Inferior parietal cortex (tissue), 1 donor: ENCODE results near the gene PICALM.
"Not testable (repeated sequence)": the region's sequence is repeated elsewhere in the genome, so short reads cannot be mapped to it uniquely, and the experiment has no call there.

Experiments
- DNase-seq: peaks from one replicate; pipeline ENCODE4 v3.0.0-alpha.2; 2016; ENCODE audit errors: extremely low spot score

PICALM gene

GRCh38 chr11:85977751-85978160, 91.1 kb downstream of the PICALM start:
- peak; percentile 72 for DNase-seq

GRCh38 chr11:85976525-85976924, 92.4 kb downstream of the PICALM start:
- no peak for DNase-seq

GRCh38 chr11:85974122-85974521, 94.8 kb downstream of the PICALM start:
- no peak for DNase-seq

DNA sequence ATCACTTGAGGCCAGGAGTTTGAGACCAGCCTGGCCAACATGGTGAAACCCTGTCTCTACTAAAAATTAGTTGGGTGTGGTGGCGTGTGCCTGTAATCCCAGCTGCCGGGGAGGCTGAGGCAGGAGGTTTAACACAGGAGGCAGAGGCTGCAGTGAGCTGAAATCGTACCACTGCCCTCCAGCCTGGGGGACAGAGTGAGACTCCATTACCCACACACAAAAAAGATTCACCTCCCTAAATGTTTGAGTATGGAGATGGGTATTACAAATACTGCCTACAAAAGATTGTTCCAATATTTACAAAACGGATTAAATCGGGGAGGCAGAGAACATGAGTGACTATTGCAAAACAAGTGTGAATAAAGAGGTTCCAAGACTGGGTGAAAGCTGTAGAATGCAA, 98.3 kb downstream of the PICALM start:
- no peak for DNase-seq

DNA sequence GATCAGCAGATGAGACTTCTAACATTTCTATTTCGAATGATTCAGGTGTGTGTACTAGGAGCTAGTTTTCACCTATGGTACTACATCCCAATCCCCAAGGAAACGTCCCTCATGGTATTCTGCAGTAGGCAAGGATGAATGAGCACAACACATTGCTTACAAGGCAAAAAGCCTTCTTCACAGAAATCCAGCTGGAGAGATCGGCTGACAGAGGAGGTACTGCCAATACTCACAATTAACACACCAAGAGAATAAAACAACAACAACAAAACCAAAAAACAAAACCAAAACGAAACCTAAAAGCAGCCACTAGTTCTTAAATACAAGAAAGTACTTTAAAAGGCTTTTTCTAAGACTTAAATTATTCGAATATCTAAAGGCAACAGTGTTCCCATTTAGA, 101.4 kb downstream of the PICALM start:
- DNase-seq: peak; percentile 66

DNA sequence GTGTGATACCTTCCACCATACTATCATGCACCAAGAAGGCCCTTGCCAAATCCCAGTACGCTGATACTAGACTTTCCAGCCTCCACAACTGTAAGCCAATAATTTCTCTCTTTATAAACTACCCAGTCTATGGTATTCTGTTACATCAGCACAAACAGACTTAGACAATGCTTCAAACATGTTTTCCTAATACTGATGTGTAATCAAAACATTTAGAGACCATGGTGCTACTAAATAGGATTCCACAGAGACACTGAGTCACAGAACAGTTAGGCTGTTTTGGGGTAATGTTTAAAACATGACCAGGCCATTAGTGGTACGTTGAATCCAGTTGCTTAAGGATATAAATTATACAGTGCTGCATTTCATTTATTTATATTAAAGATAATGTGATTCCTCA, 103.7 kb downstream of the PICALM start:
- DNase-seq: no peak

GRCh38 chr11:85961930-85962363, 106.9 kb downstream of the PICALM start:
- no peak for DNase-seq

GRCh38 chr11:85961130-85961529, 107.8 kb downstream of the PICALM start:
- no peak for DNase-seq

- DNase-seq: no peak
These were observed 108.2 kb downstream of the PICALM start for GRCh38 chr11:85960678-85961077.

DNA sequence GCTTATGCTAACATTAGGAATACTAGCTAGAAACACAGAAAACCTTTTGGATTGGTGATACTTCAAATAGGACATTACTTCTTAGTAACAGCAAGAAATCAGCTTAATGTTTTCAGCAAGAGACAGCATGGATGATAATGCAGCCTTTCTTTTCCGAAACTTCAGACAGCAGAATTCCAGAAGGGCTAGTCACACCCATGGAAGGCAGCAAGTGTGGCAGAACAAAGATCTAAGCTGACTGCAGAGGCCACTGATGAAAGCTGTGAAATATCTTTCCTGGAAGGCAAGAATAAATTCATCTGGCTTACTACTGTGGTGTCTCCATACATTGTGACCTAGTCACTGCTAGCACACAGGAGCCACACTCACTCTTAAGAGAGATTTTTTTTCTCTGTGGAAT, 113.4 kb downstream of the PICALM start:
- DNase-seq: no peak

DNA sequence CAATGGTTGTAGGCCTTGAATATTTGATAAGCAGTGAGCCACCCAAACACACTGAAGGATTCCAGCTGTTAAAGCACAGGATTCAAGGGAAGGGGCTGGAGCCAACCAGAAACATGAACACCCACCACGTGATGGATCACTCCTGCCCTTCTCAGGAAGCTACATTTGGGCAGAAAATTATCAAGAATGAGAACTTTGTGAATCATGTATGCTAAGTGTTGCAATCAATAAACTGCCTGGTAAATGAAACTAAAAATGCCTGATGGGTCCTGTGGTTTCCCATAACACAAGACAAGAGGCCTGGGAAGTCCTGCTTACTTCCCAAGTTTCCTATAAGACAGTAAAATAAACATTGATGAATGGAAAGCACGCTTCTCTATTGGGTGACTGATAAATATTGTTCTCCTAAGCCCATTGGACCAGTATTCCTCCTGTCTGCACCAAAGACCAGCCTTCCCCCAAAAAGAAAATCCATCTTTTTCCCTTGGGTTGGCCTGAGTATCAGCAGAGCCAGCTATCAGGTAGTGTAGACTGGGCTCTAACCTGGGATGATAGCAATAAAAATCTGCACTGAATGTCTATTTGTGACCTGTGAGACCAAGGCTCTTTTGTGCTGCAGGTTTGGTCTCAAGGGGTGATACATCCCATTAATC, 115.3 kb downstream of the PICALM start:
- no peak for DNase-seq

DNA sequence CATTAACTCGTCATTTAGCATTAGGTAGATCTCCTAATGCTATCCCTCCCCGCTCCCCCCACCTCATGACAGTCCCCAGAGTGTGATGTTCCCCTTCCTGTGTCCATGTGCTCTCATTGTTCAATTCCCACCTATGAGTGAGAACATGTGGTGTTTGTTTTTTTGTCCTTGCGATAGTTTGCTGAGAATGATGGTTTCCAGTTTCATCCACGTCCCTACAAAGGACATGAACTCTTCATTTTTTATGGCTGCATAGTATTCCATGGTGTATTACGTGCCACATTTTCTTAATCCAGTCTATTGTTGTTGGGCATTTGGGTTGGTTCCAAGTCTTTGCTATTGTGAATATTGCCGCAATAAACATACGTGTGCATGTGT, 116.8 kb downstream of the PICALM start:
- not testable (repeated sequence) for DNase-seq

DNA sequence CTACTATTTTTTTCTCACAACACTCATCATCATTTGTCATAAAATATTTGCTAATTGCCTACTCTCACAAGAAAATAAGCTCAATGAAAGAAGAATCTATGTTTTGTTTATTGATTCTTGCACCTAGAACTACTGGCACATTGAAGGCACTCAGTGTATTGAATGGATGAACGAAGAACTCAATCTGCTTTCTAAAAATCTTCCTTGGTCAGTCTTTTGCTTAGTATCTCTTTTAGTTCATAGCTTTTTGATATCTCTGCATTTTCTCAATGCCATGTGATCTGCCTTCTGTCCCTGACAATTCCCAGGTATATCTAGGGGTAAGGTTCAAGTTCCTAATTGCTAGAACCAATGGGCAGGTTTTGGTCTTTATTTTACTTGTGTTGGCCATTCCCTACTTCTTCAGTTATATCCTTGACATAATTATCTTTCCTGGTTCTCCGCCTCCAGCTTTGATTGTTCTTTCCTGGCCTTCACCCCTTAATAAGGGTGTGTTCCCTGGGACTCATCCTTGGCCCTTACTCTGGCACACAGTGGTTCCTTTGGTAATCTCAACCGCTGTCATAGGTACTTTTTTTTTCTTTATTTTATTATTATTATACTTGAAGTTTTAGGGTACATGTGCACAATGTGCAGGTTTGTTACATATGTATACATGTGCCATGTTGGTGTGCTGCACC, 117.3 kb downstream of the PICALM start:
- no peak for DNase-seq

- no peak for DNase-seq
These were observed 117.9 kb downstream of the PICALM start for GRCh38 chr11:85951049-85951405.

GRCh38 chr11:85950317-85951048, 118.4 kb downstream of the PICALM start:
- DNase-seq: no peak

DNA sequence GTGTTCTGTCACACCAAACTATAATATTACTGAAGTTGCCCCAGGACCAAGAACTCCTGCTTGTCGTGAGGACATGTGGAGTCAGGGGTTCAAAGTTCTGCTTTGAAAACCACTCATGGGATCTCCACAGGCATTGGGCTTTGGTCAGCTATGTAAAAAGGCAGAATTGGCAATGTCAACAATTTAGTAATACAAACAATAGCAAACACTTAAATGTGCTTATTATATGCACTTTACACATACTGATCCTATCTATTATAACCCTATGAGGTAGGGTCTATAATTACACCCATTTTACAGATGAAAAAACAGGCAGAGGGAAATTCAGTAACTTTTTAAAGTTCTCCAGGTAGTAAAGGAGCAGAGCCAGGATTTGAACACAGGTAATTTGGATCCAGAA, 119.1 kb downstream of the PICALM start:
- no peak for DNase-seq

- DNase-seq: no peak
These were observed 120.0 kb downstream of the PICALM start for GRCh38 chr11:85948884-85949283.

DNA sequence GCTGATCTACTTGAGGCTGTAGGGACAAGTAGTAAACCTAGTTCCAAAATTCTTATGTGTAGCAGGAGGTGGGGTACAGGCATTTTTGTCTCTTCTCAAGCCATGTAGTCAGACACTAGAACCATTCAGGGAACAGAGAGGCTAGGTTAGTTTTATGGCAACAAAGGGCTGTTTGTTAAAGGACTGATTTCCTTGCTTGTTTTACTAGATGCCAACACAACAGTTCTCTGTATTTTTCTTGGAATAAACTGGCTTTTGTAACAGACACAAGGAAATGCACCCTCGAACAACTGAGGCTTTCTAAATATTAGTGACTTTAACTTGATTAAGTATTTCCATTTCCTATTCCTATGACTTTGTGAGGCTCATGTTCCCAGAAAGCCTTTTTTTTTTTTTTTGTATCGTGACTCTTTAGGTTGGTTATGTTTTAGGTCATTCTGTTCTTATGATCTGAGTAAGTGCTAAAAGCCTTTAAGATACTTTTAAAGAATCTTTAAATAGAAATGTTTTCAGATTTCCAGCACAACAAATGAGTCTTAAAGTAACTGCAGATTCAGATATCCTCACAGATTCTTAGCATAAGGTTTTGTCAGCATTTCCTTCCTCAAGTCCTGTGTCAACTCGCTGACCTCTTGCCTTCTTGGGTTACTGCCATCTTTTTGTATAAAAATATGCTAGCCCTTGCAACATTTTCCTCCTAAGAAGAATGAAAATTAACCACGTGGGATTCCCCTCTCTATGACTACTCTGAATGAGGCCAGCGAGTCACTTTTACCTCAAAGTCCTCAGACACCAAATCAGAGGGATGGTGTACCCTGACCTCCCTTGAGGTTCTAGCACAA, 121.2 kb downstream of the PICALM start:
- peak; percentile 80 for DNase-seq

DNA sequence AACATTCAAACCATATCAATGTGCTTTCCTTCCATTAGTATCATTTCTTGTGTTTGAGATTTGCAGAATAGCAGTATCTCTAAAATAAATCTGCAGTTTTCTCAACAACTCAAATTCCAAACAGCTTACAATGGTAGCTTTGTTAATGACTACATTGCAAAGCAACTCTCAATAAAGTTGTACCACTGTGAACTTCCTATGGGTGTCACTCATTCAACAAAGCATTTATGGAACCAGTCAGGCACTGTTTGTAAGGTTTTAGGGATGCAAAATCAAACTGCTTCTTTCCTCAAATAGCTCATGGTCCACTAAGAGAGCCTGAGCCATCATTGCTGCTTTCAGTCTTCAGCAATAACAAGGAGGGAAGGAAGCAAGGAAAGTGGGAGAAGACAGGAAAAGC, 122.7 kb downstream of the PICALM start:
- no peak for DNase-seq

GRCh38 chr11:85945788-85946187, 123.1 kb downstream of the PICALM start:
- DNase-seq: no peak

GRCh38 chr11:85945296-85945695, 123.6 kb downstream of the PICALM start:
- no peak for DNase-seq

- no peak for DNase-seq
These were observed 127.4 kb downstream of the PICALM start for GRCh38 chr11:85941380-85941973.
